ENCODE results near the gene SLCO3A1.

Gene SLCO3A1

DNA sequence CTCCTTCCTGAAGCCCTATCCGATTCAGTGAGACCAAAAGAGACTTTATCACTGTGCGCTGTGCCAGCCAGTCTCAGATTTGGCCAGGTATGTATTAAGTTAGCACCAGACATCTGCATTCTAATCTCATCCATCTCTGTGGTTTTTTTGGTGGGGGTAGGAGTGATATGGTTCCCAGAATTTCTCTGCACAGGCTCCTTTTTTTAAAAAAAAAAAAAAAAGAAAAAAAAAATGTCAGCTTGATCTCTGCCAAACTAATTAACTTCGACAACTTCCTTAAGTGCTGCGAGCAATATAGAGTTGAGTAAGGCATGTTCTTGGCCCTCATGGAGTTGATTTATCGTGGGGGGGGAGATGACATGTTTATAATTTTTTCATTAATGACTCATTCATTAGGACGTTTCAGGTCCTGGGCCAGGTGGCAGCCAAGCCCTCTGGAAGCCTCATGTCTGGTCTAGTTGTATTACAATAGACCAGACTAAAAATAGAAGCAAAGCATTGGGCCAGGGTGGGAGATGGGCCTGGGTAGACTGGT, 12.9 kb downstream of the SLCO3A1 start:
- Histone ChIP-seq H3K4me3 (ENCODE audit: low read depth, low read length) (no peak overlapping the region), H2AFZ (no peak overlapping the region), H3K36me3 (ENCODE audit: control insufficient read depth, insufficient read depth, low read length) (no peaks in the 10 kb centered on the region), H3K9ac (no peak overlapping the region), H3K27me3 (ENCODE audit: control insufficient read depth, insufficient read depth, low read length) (no peaks in the 10 kb centered on the region), H3K79me2 (peaks cover 19% of the 10 kb centered on the region), H3K27ac (peak overlapping the region; percentile 53), H3K4me1 (peaks cover 10% of the 10 kb centered on the region), H3K9me3 (ENCODE audit: control insufficient read depth, low read length) (no peaks in the 10 kb centered on the region), H3K4me2 (ENCODE audit: low read length) (no peak overlapping the region)
- TF ChIP-seq, protein P1, sequence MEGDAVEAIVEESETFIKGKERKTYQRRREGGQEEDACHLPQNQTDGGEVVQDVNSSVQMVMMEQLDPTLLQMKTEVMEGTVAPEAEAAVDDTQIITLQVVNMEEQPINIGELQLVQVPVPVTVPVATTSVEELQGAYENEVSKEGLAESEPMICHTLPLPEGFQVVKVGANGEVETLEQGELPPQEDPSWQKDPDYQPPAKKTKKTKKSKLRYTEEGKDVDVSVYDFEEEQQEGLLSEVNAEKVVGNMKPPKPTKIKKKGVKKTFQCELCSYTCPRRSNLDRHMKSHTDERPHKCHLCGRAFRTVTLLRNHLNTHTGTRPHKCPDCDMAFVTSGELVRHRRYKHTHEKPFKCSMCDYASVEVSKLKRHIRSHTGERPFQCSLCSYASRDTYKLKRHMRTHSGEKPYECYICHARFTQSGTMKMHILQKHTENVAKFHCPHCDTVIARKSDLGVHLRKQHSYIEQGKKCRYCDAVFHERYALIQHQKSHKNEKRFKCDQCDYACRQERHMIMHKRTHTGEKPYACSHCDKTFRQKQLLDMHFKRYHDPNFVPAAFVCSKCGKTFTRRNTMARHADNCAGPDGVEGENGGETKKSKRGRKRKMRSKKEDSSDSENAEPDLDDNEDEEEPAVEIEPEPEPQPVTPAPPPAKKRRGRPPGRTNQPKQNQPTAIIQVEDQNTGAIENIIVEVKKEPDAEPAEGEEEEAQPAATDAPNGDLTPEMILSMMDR (IDR thresholded peaks at IDR 0.05) = no peak

DNA sequence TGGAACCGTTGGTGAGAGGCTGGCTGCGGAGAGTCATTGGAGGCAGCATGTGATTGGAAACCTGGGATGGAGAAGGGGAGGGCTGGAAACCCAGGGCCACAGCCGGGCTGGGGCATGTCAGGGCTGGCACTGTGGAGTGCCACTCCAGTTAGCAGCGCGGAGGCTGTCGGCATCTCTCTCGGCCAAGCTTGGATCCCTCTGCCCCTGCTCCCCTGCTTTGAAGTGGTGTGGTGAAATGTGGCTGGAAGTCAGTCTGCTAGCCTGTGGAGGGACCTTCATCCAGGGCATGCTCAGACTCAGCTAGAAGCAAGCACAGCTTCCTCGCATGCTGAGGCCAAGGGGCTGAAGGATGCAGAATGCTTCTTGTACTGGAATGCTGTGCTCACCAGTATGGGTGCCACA, 13.5 kb downstream of the SLCO3A1 start:
- H3K4me1 ChIP-seq = peaks cover 10% of the 10 kb centered on the region

DNA sequence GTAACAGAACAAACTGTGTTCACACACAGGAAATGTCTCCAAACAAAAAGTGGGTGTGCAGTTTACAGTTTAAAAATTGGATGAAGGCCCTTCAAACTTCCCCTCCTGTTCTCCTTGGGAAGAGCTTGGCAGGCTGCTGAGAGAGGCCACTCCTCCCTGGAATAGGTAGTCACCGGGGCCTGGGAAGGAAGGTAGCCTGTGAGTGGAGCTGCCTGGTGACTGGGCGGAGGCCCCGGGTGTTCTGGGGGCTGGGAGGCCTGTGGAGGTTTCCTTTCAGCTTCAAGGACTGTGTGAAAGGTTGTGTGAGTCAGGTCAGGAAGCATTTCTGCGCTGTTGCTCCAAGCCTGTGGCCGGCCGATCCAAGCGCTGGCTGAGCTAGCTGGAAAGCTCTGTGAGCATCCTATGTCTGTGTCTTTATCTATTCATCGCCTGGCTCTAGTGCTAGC, 14.1 kb downstream of the SLCO3A1 start:
- no peak overlapping the region for H3K4me3 ChIP-seq (ENCODE audit: low read depth, low read length)
- no peaks in the 10 kb centered on the region for H3K9me3 ChIP-seq (ENCODE audit: control insufficient read depth, low read length)
- H3K36me3 ChIP-seq (ENCODE audit: control insufficient read depth, insufficient read depth, low read length) = no peaks in the 10 kb centered on the region
- TF ChIP-seq, protein P1 (IDR thresholded peaks at IDR 0.05) = no peak
- no peak overlapping the region for H3K4me2 ChIP-seq (ENCODE audit: low read length)
- H3K79me2 ChIP-seq = peaks cover 16% of the 10 kb centered on the region
- H2AFZ ChIP-seq = no peak overlapping the region
- no peaks in the 10 kb centered on the region for H3K27me3 ChIP-seq (ENCODE audit: control insufficient read depth, insufficient read depth, low read length)
- H3K9ac ChIP-seq = no peak overlapping the region
- H3K27ac ChIP-seq = peak overlapping the region; percentile 52
- peaks cover 10% of the 10 kb centered on the region for H3K4me1 ChIP-seq

More for the DNA sequence above, 13.5 kb downstream of the SLCO3A1 start:
- Histone ChIP-seq H3K9me3 (ENCODE audit: control insufficient read depth, low read length) (no peaks in the 10 kb centered on the region), H2AFZ (no peak overlapping the region), H3K9ac (no peak overlapping the region), H3K4me2 (ENCODE audit: low read length) (no peak overlapping the region), H3K4me3 (ENCODE audit: low read depth, low read length) (no peak overlapping the region), H3K27me3 (ENCODE audit: control insufficient read depth, insufficient read depth, low read length) (no peaks in the 10 kb centered on the region), H3K79me2 (peaks cover 19% of the 10 kb centered on the region), H3K36me3 (ENCODE audit: control insufficient read depth, insufficient read depth, low read length) (no peaks in the 10 kb centered on the region), H3K27ac (peak overlapping the region; percentile 53)
- TF ChIP-seq, protein P1 (IDR thresholded peaks at IDR 0.05) = no peak

DNA sequence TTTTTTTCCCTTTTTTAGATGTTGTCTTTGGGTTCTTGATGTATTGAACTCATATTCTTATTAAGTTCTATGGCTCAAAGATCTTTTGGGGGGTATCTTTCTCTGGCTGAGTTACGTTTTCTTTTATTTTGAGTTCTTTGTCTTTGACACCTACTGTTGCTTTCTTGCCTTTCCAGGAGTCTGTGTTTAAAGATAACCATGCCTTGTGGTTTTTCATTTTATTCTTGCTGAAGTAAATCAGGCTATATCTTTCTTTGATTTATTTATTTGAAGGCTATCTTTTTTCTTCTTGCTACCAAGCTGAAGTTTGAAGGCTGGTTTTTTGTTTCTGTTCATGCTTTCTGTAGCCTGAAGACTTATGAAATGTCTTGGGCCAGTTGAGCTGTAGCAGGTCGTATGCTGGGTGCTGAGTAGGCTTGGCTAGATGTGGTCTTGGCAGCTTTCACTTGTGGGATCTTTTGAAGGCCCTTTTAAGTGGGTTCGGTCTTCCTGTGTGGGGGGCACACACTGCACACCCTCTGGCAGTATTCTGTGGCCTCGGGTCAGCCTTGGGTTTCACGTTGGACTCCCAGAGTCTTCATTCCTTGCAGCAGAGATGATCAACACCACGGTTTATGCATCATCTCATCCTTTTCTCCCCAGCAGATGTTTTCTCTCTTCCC, 17.5 kb downstream of the SLCO3A1 start:
- Histone ChIP-seq H3K79me2 (peaks cover 29% of the 10 kb centered on the region), H3K4me3 (ENCODE audit: low read depth, low read length) (no peak overlapping the region), H3K9ac (no peak overlapping the region), H3K9me3 (ENCODE audit: control insufficient read depth, low read length) (no peaks in the 10 kb centered on the region), H3K4me2 (ENCODE audit: low read length) (no peak overlapping the region), H3K27ac (no peak overlapping the region), H3K27me3 (ENCODE audit: control insufficient read depth, insufficient read depth, low read length) (no peaks in the 10 kb centered on the region), H3K36me3 (ENCODE audit: control insufficient read depth, insufficient read depth, low read length) (no peaks in the 10 kb centered on the region), H2AFZ (no peak overlapping the region), H3K4me1 (peaks cover 8% of the 10 kb centered on the region)
- TF ChIP-seq, protein P1 (IDR thresholded peaks at IDR 0.05) = no peak

DNA sequence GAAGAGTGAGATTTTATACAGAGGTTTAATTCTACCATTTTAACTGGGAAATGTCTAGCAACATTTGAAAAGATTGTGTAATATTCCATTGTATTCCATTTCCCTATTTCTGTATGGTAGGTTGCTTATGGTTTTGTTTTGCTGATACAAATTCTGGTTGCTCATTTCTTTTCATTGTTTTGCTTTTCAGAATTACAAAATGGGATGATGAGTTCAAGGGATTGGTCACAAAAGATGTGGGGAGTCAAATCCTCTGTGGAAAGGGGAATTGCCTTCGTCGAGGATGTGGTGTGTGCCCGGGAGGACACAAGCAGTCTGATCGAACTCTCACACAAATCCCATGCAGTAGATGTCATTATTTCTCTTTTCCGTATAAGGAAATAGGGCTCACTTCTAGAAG, 18.3 kb downstream of the SLCO3A1 start:
- Histone ChIP-seq H3K9ac (no peak overlapping the region), H3K4me3 (ENCODE audit: low read depth, low read length) (no peak overlapping the region), H3K4me2 (ENCODE audit: low read length) (no peak overlapping the region), H2AFZ (no peak overlapping the region), H3K36me3 (ENCODE audit: control insufficient read depth, insufficient read depth, low read length) (no peaks in the 10 kb centered on the region), H3K4me1 (peaks cover 6% of the 10 kb centered on the region), H3K27me3 (ENCODE audit: control insufficient read depth, insufficient read depth, low read length) (no peaks in the 10 kb centered on the region), H3K9me3 (ENCODE audit: control insufficient read depth, low read length) (no peaks in the 10 kb centered on the region), H3K27ac (no peak overlapping the region), H3K79me2 (peaks cover 33% of the 10 kb centered on the region)
- TF ChIP-seq, protein P1 (IDR thresholded peaks at IDR 0.05) = no peak
